Cardiac muscle cell (in vitro differentiated cells and primary cell): ENCODE results near the gene RNLS. TPM values are rescaled to one million over a fixed set of nuclear protein-coding genes. Genes with fewer than 3 reads are reported as not detected.

ENCODE experiments used
- DNase-seq, 2 donors: peaks; one replicate each; pipeline versions ENCODE4 v3.0.0 to v3.0.0-alpha.2; 2010 to 2017; ENCODE audit warnings: low read depth in 1 of 2, low spot score in 1 of 2
- H3K27ac ChIP-seq: fragments of 200-600 bp; sonication (generic); 2 replicates; pipeline ENCODE4 v1.5.1; 2016
- H3K27me3 ChIP-seq: fragments of 200-600 bp; sonication (generic); 2 replicates; pipeline ENCODE4 v1.6.0; 2016; ENCODE audit warnings: control low read depth
- H3K36me3 ChIP-seq: fragments of 200-600 bp; sonication (generic); 2 replicates; pipeline ENCODE4 v1.5.1; 2016; ENCODE audit warnings: control low read depth
- H3K4me1 ChIP-seq: fragments of 200-600 bp; sonication (generic); 2 replicates; pipeline ENCODE4 v1.8.1; 2017; ENCODE audit warnings: low read depth, mild to moderate bottlenecking, mixed run types
- H3K4me3 ChIP-seq: fragments of 200-600 bp; sonication (generic); 2 replicates; pipeline ENCODE4 v1.5.1; 2016; ENCODE audit warnings: mild to moderate bottlenecking
- H3K9me3 ChIP-seq: fragments of 200-600 bp; sonication (generic); 2 replicates; pipeline ENCODE4 v1.5.1; 2017; ENCODE audit warnings: low read depth, mild to moderate bottlenecking, control low read depth
- CTCF ChIP-seq: IDR thresholded peaks from 2 replicates; pipeline ENCODE4 v1.5.1; 2012; ENCODE audit warnings: low read depth, mild to moderate bottlenecking, low read length
- polyA plus RNA-seq: library from polyadenylated mRNA; unstranded; fragments of >200 nt; fragmentation: Nextera tagmentation; extraction: Ambion mirVana; gene quantifications from 2 replicates; pipeline ENCODE4 v1.2.1, GENCODE V29; 2016
- total RNA-seq: library from RNA; depleted of rRNA; stranded (reverse); fragments of >200 nt; gene quantifications from 2 replicates; pipeline ENCODE4 v1.2.3, GENCODE V29; 2016

RNLS gene
- total and polyA plus RNA-seq, 2 experiments from 2014 or later, result 6.9 to 13.9 TPM

GRCh38 chr10:88249450-88249849 is 333.7 kb downstream of the RNLS start:
- Histone ChIP-seq H3K9me3 (no peaks in the 10 kb centered on the region), H3K4me3 (no peak overlapping the region), H3K27me3 (no peaks in the 10 kb centered on the region), H3K4me1 (no peaks in the 10 kb centered on the region), H3K27ac (no peak overlapping the region), H3K36me3 (no peaks in the 10 kb centered on the region)
- no peak for TF ChIP-seq CTCF
- DNase-seq, result no peak

GRCh38 chr10:88246675-88247074 is 336.4 kb downstream of the RNLS start:
- no peaks in the 10 kb centered on the region for H3K9me3 ChIP-seq
- no peak for DNase-seq
- H3K27ac ChIP-seq, result no peak overlapping the region
- no peaks in the 10 kb centered on the region for H3K27me3 ChIP-seq
- TF ChIP-seq CTCF, result no peak
- H3K36me3 ChIP-seq, result no peaks in the 10 kb centered on the region
- no peak overlapping the region for H3K4me3 ChIP-seq
- peaks cover 12% of the 10 kb centered on the region for H3K4me1 ChIP-seq

- DNase-seq, result peak; percentile 21 to 50
- Histone ChIP-seq H3K36me3 (no peaks in the 10 kb centered on the region), H3K4me1 (peaks cover 12% of the 10 kb centered on the region), H3K27me3 (no peaks in the 10 kb centered on the region), H3K27ac (peak overlapping the region; percentile 14), H3K9me3 (no peaks in the 10 kb centered on the region), H3K4me3 (no peak overlapping the region)
- no peak for TF ChIP-seq CTCF
Observed at GRCh38 chr10:88245974-88246511, 337.1 kb downstream of the RNLS start.

- TF ChIP-seq CTCF, result no peak
- Histone ChIP-seq H3K4me1 (peaks cover 12% of the 10 kb centered on the region), H3K9me3 (no peaks in the 10 kb centered on the region), H3K27ac (no peak overlapping the region), H3K36me3 (no peaks in the 10 kb centered on the region), H3K4me3 (no peak overlapping the region), H3K27me3 (no peaks in the 10 kb centered on the region)
- DNase-seq, result no peak
Observed at GRCh38 chr10:88244781-88245625, 338.1 kb downstream of the RNLS start.

- peak; percentile 51 to 96 for DNase-seq
- Histone ChIP-seq H3K36me3 (no peaks in the 10 kb centered on the region), H3K27me3 (no peaks in the 10 kb centered on the region), H3K4me3 (no peak overlapping the region), H3K9me3 (no peaks in the 10 kb centered on the region), H3K4me1 (peaks cover 12% of the 10 kb centered on the region), H3K27ac (peak overlapping the region; percentile 62)
- no peak for TF ChIP-seq CTCF
Observed at GRCh38 chr10:88243836-88244730, 339.0 kb downstream of the RNLS start.
